HUES48 (cell line): ENCODE measurements around the gene NDUFA13.

ENCODE experiments used
- H3K27ac ChIP-seq: one replicate; pipeline ENCODE4 v1.7.0; 2013; ENCODE audit warnings: low read depth, low read length, inconsistent platforms
- H3K27me3 ChIP-seq: 2 replicates; pipeline ENCODE4 v1.6.1; 2013; ENCODE audit warnings: mild to moderate bottlenecking, low read length; ENCODE audit not compliant: control insufficient read depth, insufficient read depth
- H3K36me3 ChIP-seq: 2 replicates; pipeline ENCODE4 v1.6.1; 2013; ENCODE audit warnings: low read length; ENCODE audit not compliant: control insufficient read depth, insufficient read depth
- H3K4me1 ChIP-seq: 2 replicates; pipeline ENCODE4 v1.6.1; 2013; ENCODE audit warnings: mild to moderate bottlenecking, low read length; ENCODE audit not compliant: control insufficient read depth, insufficient read depth
- H3K4me3 ChIP-seq: 2 replicates; pipeline ENCODE4 v1.5.1; 2013; ENCODE audit warnings: mild to moderate bottlenecking, low read depth, low read length
- H3K9ac ChIP-seq: 2 replicates; pipeline ENCODE4 v1.6.1; 2013; ENCODE audit warnings: mild to moderate bottlenecking, low read depth, low read length, moderate library complexity
- H3K9me3 ChIP-seq: 2 replicates; pipeline ENCODE4 v1.6.1; 2013; ENCODE audit warnings: low read length; ENCODE audit not compliant: control insufficient read depth, insufficient read depth

The NDUFA13 gene

GRCh38 chr19:19482809-19483596, 33.0 kb upstream of the NDUFA13 start:
- Histone ChIP-seq H3K27me3 (no peaks in the 10 kb centered on the region), H3K4me3 (no peak overlapping the region), H3K27ac (peak overlapping the region; percentile 9), H3K9me3 (no peaks in the 10 kb centered on the region), H3K4me1 (peaks cover 15% of the 10 kb centered on the region), H3K9ac (no peak overlapping the region), H3K36me3 (peaks cover 17% of the 10 kb centered on the region; the same call in 1 of the 2 replicates)

GRCh38 chr19:19485161-19485997, 30.6 kb upstream of the NDUFA13 start:
- Histone ChIP-seq H3K4me1 (peaks cover 35% of the 10 kb centered on the region), H3K36me3 (peaks cover 5% of the 10 kb centered on the region; the same call in 1 of the 2 replicates), H3K9ac (no peak overlapping the region)

GRCh38 chr19:19485998-19486290, 30.1 kb upstream of the NDUFA13 start:
- Histone ChIP-seq H3K36me3 (peaks cover 3% of the 10 kb centered on the region), H3K27ac (no peak overlapping the region), H3K4me3 (no peak overlapping the region), H3K27me3 (no peaks in the 10 kb centered on the region), H3K9me3 (no peaks in the 10 kb centered on the region), H3K4me1 (peaks cover 35% of the 10 kb centered on the region), H3K9ac (no peak overlapping the region)

More at GRCh38 chr19:19485161-19485997, 30.6 kb upstream of the NDUFA13 start:
- Histone ChIP-seq H3K4me3 (no peak overlapping the region), H3K27me3 (no peaks in the 10 kb centered on the region), H3K27ac (no peak overlapping the region), H3K9me3 (no peaks in the 10 kb centered on the region)

GRCh38 chr19:19486343-19487076, 29.5 kb upstream of the NDUFA13 start:
- Histone ChIP-seq H3K27me3 (no peaks in the 10 kb centered on the region), H3K4me1 (peaks cover 35% of the 10 kb centered on the region), H3K4me3 (no peak overlapping the region), H3K36me3 (peaks cover 7% of the 10 kb centered on the region), H3K27ac (no peak overlapping the region), H3K9me3 (no peaks in the 10 kb centered on the region), H3K9ac (no peak overlapping the region)

- Histone ChIP-seq H3K4me1 (peaks cover 35% of the 10 kb centered on the region), H3K9ac (no peak overlapping the region), H3K9me3 (no peaks in the 10 kb centered on the region), H3K27me3 (no peaks in the 10 kb centered on the region), H3K27ac (peak overlapping the region; percentile 95), H3K36me3 (peaks cover 13% of the 10 kb centered on the region), H3K4me3 (no peak overlapping the region)
Measured at GRCh38 chr19:19487077-19487949, 28.7 kb upstream of the NDUFA13 start.

GRCh38 chr19:19487950-19488874, 27.8 kb upstream of the NDUFA13 start:
- Histone ChIP-seq H3K27me3 (no peaks in the 10 kb centered on the region), H3K27ac (peak overlapping the region; percentile 95), H3K4me1 (peaks cover 35% of the 10 kb centered on the region), H3K4me3 (no peak overlapping the region), H3K36me3 (peaks cover 20% of the 10 kb centered on the region), H3K9ac (peak overlapping the region; percentile 32), H3K9me3 (no peaks in the 10 kb centered on the region)

GRCh38 chr19:19488875-19489690, 26.9 kb upstream of the NDUFA13 start:
- peak overlapping the region; percentile 95 for H3K27ac ChIP-seq
- H3K9me3 ChIP-seq = no peaks in the 10 kb centered on the region
- H3K9ac ChIP-seq = peak overlapping the region; percentile 32
- H3K27me3 ChIP-seq = no peaks in the 10 kb centered on the region
- H3K4me3 ChIP-seq = no peak overlapping the region
- H3K36me3 ChIP-seq = peaks cover 28% of the 10 kb centered on the region
- peaks cover 35% of the 10 kb centered on the region for H3K4me1 ChIP-seq

GRCh38 chr19:19489804-19490204, 26.2 kb upstream of the NDUFA13 start:
- Histone ChIP-seq H3K4me1 (peaks cover 34% of the 10 kb centered on the region), H3K9me3 (no peaks in the 10 kb centered on the region), H3K4me3 (no peak overlapping the region), H3K27me3 (no peaks in the 10 kb centered on the region), H3K27ac (peak overlapping the region; percentile 95), H3K36me3 (peaks cover 35% of the 10 kb centered on the region), H3K9ac (peak overlapping the region; percentile 4; the same call in 1 of the 2 replicates)
